Left ventricle myocardium inferior (tissue), 1 donor: Measurements from ENCODE around the gene CAPZA1. TPM values are rescaled to one million over a fixed set of nuclear protein-coding genes. Genes with fewer than 3 reads are reported as not detected.

ENCODE experiments used
- DNase-seq: peaks from one replicate; pipeline ENCODE4 v3.0.0-alpha.2; 2020
- H3K27ac ChIP-seq: fragments of 200-600 bp; replicated peaks from 2 replicates; pipeline ENCODE4 v1.8.0; 2021
- H3K27me3 ChIP-seq: fragments of 200-600 bp; 2 replicates; pipeline ENCODE4 v1.8.0; 2021; ENCODE audit warnings: low read depth
- H3K36me3 ChIP-seq: fragments of 200-600 bp; 2 replicates; pipeline ENCODE4 v1.8.0; 2021
- H3K4me1 ChIP-seq: fragments of 200-600 bp; 2 replicates; pipeline ENCODE4 v1.8.0; 2021
- H3K4me3 ChIP-seq: fragments of 200-600 bp; 2 replicates; pipeline ENCODE4 v1.8.0; 2021; ENCODE audit warnings: mild to moderate bottlenecking, moderate library complexity
- H3K9me3 ChIP-seq: fragments of 200-600 bp; replicated peaks from 2 replicates; pipeline ENCODE4 v1.8.0; 2021
- CTCF ChIP-seq: fragments of 200-600 bp; IDR thresholded peaks from 2 replicates; pipeline ENCODE4 v1.8.0; 2021; ENCODE audit warnings: antibody characterized with exemption, mild to moderate bottlenecking, borderline replicate concordance
- intact Hi-C: fragments of 100-400 bp; cut with micrococcal nuclease; formaldehyde crosslinking; loops from one replicate; pipeline ENCODE4 v1.11.0; 2022
- total RNA-seq: library from RNA; stranded (reverse); fragmentation: NEBNext Ultra II Directional; extraction: Animal tissue kit (Norgen Biotek cat#: 25700); gene quantifications from one replicate; pipeline ENCODE4 v1.2.1, GENCODE V29; 2021
- donor health status: DM: no; HTN: yes; CAD: no; lungs with severe emphysema.

The CAPZA1 gene
- total RNA-seq, 1 donor from 2014 or later = 24.6 TPM

DNA sequence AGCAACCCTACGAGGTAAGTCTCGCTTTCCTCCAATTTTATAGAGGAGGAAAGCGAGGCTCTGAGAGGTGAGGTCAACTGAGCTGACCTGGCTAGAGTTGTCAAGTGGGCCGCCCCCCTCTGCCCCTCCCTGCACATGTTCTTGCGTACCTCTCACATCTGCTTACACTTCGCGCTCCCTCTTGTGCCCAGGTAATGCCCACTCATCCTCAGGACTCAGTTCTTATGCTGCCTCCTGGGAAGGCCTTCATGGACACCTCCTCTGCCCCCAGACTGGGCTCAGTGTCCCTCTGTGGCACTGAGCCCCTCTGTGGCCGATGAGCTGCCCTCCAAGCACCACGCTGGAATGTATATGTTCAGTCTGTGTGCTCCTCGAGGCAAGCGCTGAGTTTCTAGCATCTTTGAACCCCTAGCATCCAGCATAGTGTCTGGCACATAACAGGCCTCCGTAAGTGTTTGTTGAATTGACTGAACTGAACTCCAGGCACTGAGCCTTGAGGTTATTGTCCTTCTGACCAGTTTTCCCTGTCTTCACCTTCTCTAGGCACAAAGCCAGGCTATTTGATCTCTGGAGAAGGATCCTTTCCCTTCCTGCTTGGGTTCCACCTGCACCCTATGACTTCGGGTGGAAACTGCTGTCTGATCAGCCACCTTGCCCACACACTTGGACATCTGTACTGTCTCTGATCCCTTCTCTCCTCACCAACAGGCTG lies 68.3 kb downstream of the CAPZA1 start:
- intact Hi-C loops = no loop called here
- Histone ChIP-seq H3K4me1 (peaks cover 16% of the 10 kb centered on the region), H3K9me3 (no peaks in the 10 kb centered on the region), H3K27ac (peak overlapping the region; percentile 60), H3K27me3 (no peaks in the 10 kb centered on the region), H3K36me3 (peaks cover 41% of the 10 kb centered on the region), H3K4me3 (no peak overlapping the region)
- no peak for TF ChIP-seq CTCF
- no peak for DNase-seq

- no peak for DNase-seq
- Histone ChIP-seq H3K27me3 (no peaks in the 10 kb centered on the region), H3K36me3 (peaks cover 50% of the 10 kb centered on the region), H3K9me3 (no peaks in the 10 kb centered on the region), H3K4me1 (peaks cover 16% of the 10 kb centered on the region), H3K4me3 (no peak overlapping the region), H3K27ac (peak overlapping the region; percentile 60)
- TF ChIP-seq CTCF = no peak
- intact Hi-C loops = no loop called here
Measured at GRCh38 chr1:112688781-112689193, 69.2 kb downstream of the CAPZA1 start.

GRCh38 chr1:112689196-112689841 lies 69.7 kb downstream of the CAPZA1 start:
- no peak for DNase-seq
- no peaks in the 10 kb centered on the region for H3K27me3 ChIP-seq
- H3K9me3 ChIP-seq = no peaks in the 10 kb centered on the region
- no peak overlapping the region for H3K4me3 ChIP-seq
- H3K27ac ChIP-seq = peak overlapping the region; percentile 60
- no peak for TF ChIP-seq CTCF
- peaks cover 55% of the 10 kb centered on the region for H3K36me3 ChIP-seq
- intact Hi-C loops = no loop called here
- peaks cover 16% of the 10 kb centered on the region for H3K4me1 ChIP-seq

- intact Hi-C loops = no loop called here
- no peak for TF ChIP-seq CTCF
- no peak for DNase-seq
- H3K4me1 ChIP-seq = peaks cover 16% of the 10 kb centered on the region
- no peak overlapping the region for H3K4me3 ChIP-seq
- H3K36me3 ChIP-seq = peaks cover 60% of the 10 kb centered on the region
- peak overlapping the region; percentile 60 for H3K27ac ChIP-seq
- no peaks in the 10 kb centered on the region for H3K9me3 ChIP-seq
- no peaks in the 10 kb centered on the region for H3K27me3 ChIP-seq
Measured at GRCh38 chr1:112689842-112690237, 70.2 kb downstream of the CAPZA1 start.

DNA sequence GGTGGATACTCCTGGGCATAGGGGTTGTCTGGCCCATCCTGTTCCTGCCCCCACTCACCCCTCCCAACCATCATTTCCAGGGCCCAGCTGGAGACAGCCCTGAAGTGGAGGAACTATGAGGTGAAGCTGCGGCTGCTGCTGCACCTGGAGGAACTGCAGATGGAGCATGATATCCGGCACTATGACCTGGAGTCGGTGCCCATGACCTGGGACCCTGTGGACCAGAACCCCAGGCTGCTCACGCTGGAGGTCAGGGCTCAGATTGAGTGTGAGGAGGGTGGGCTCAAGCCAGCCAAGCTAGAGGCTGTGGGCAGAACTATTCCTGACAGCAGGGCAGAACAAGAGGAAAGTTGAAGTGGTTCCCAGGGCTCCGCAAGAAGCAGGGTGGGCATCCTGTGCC lies 73.0 kb downstream of the CAPZA1 start:
- DNase-seq = no peak
- Histone ChIP-seq H3K9me3 (no peaks in the 10 kb centered on the region), H3K27ac (no peak overlapping the region), H3K36me3 (peaks cover 84% of the 10 kb centered on the region), H3K4me1 (peaks cover 10% of the 10 kb centered on the region), H3K27me3 (no peaks in the 10 kb centered on the region), H3K4me3 (no peak overlapping the region)
- intact Hi-C loops = no loop called here
- TF ChIP-seq CTCF = no peak
